ENCODE results near the gene CELA2A.
"Not testable (repeated sequence)": the region's sequence is repeated elsewhere in the genome, so short reads cannot be mapped to it uniquely, and the experiment has no call there.

CELA2A gene

DNA sequence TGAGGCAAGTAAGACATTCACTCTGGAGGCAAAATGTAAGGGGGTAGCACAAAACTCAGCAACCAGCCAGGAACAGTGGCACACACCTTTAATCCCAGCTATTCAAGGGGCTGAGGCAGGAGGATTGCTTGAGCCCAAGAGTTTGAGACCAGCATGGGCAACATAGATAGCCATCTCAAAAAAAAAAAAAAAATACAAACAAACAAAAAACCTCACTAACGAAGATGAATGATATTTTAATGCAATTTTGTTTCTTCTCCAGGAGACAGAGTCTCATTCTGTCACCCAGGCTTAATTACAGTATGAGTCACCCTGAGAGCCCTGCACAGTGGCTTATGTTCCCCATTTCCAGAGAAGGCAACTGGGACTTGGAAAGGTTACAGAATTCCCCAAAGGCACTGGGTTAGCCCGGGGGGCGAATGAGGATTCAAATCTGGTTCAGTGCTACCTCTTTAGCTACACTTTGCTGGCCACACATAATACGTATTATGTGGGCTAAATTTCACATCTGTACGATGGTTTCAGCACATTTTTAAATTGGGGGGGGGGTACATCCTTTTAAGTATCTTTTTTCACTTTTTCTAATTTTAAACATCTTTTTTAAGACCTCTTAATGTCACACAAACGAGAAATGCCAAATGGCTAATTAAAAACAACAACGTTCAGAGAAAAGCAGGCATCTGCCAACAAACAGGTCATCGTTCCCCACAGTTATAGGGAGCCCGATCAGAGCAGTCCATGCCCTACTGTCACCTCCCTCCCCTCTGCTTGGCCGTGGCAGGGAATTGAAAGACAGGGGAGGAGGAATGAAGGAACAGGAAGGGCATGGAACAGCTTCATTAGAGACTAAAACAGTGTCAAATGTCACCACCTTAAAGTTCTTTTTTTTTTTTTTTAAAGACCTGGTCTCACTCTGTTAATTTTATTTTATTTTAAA is 3.5 kb downstream of the CELA2A start:
- H3K27me3 ChIP-seq = no peaks in the 10 kb centered on the region
- H3K4me1 ChIP-seq = peaks cover 4% of the 10 kb centered on the region; the same call in 1 of the 2 replicates
- no peaks in the 10 kb centered on the region for H3K36me3 ChIP-seq
- peak; percentile 74 for DNase-seq
- no peaks in the 10 kb centered on the region for H3K9me3 ChIP-seq
- TF ChIP-seq, protein P1, sequence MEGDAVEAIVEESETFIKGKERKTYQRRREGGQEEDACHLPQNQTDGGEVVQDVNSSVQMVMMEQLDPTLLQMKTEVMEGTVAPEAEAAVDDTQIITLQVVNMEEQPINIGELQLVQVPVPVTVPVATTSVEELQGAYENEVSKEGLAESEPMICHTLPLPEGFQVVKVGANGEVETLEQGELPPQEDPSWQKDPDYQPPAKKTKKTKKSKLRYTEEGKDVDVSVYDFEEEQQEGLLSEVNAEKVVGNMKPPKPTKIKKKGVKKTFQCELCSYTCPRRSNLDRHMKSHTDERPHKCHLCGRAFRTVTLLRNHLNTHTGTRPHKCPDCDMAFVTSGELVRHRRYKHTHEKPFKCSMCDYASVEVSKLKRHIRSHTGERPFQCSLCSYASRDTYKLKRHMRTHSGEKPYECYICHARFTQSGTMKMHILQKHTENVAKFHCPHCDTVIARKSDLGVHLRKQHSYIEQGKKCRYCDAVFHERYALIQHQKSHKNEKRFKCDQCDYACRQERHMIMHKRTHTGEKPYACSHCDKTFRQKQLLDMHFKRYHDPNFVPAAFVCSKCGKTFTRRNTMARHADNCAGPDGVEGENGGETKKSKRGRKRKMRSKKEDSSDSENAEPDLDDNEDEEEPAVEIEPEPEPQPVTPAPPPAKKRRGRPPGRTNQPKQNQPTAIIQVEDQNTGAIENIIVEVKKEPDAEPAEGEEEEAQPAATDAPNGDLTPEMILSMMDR (IDR thresholded peaks at IDR 0.05; ENCODE audit: low read depth, low read length) = no peak
- H3K4me3 ChIP-seq (ENCODE audit: low read depth, low read length) = peak overlapping the region; percentile 14; the same call in 1 of the 2 replicates

DNA sequence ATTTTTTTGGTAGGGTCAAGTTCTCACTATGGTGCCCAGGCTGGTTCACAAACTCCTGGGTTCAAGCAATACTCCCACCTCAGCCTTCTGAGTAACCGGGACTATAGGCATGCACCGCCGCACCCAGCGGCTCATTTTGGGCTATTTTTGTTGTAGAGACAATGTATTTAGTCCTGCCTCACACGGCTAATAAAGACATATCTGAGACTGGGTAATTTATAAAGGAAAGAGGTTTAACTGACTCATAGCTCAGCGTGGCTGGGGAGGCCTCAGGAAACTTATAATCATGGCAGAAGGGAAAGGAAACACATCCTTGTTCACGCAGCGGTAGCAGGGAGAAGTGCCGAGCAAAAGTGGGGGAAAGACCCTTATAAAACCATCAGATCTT is 4.2 kb downstream of the CELA2A start:
- TF ChIP-seq, protein P1 (IDR thresholded peaks at IDR 0.05; ENCODE audit: low read depth, low read length) = no peak
- DNase-seq = no peak
- no peaks in the 10 kb centered on the region for H3K27me3 ChIP-seq
- H3K4me1 ChIP-seq = peaks cover 4% of the 10 kb centered on the region; the same call in 1 of the 2 replicates
- H3K4me3 ChIP-seq (ENCODE audit: low read depth, low read length) = no peak overlapping the region
- H3K36me3 ChIP-seq = no peaks in the 10 kb centered on the region
- H3K9me3 ChIP-seq = no peaks in the 10 kb centered on the region

DNA sequence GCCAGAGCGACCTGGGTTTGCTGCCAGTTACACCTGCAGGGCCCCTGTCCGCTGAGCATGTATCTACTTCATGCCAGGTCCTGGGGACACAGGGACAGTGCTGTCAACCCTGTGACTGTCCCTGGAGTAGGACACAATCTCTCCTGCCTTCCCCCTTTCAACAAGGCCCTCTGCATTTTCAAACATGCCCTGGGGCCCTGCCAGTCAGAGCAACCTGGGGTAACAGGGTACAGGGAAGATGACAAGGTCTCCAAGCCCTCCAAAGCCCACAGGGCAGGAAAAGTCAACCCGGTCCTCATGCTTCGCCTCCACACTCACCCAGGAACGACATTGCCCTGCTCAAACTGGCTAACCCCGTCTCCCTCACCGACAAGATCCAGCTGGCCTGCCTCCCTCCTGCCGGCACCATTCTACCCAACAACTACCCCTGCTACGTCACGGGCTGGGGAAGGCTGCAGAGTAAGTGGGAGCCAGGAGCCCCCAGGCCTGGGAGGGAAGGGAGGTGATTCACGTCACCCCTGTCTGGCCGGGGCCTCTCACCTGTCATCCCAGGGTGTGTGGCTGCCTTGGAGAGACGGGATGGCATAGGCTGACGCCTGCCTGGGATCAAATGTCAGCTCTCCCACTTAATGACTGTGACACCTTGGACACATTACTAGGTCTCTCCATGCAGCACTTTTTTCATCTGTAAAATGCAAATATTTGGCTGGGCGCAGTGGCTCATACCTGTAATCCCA is 6.7 kb downstream of the CELA2A start:
- not testable (repeated sequence) for H3K36me3 ChIP-seq, H3K4me1 ChIP-seq, DNase-seq

GRCh38 chr1:15463926-15464322 is 7.4 kb downstream of the CELA2A start:
- not testable (repeated sequence) for H3K4me3 ChIP-seq (ENCODE audit: low read depth, low read length)

More for the DNA sequence above, 6.7 kb downstream of the CELA2A start:
- not testable (repeated sequence) for H3K4me3 ChIP-seq (ENCODE audit: low read depth, low read length); H3K9me3 ChIP-seq; H3K27me3 ChIP-seq

GRCh38 chr1:15465674-15466073 is 9.1 kb downstream of the CELA2A start:
- Histone ChIP-seq H3K4me1 (no peaks in the 10 kb centered on the region), H3K36me3 (no peaks in the 10 kb centered on the region), H3K27me3 (no peaks in the 10 kb centered on the region), H3K9me3 (no peaks in the 10 kb centered on the region), H3K4me3 (ENCODE audit: low read depth, low read length) (no peak overlapping the region)
- TF ChIP-seq, protein P1 (IDR thresholded peaks at IDR 0.05; ENCODE audit: low read depth, low read length) = no peak
- DNase-seq = no peak

More at GRCh38 chr1:15463926-15464322, 7.4 kb downstream of the CELA2A start:
- H3K27me3 ChIP-seq, H3K36me3 ChIP-seq, H3K9me3 ChIP-seq, DNase-seq, H3K4me1 ChIP-seq: not testable (repeated sequence)

DNA sequence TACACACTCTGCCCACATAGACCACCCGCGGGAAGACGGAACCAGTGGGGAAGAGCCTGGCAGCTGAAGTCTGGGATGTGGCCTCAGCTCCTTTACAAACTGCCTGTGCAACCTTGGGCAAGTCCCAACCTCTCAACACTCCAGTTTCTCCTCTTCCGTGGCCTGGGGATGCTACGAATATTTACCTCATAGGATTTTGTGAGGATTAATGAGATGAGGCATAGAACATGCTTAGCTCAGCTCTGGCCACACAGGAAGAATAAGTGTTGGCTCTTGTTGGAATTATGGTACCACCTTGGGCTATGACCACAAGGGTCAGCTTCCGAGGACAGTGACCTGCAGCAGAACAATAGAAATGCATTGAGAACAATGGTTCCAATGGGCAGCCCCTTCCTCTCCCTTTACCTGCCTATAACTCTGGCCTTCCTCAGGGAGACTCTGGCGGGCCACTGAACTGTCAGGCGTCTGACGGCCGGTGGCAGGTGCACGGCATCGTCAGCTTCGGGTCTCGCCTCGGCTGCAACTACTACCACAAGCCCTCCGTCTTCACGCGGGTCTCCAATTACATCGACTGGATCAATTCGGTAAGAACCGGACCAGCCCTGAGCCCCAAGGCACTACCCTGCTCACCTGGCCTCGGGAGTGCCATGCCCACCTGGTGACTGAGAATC is 10.6 kb downstream of the CELA2A start:
- H3K9me3 ChIP-seq; DNase-seq; H3K4me1 ChIP-seq; H3K27me3 ChIP-seq; H3K4me3 ChIP-seq (ENCODE audit: low read depth, low read length); H3K36me3 ChIP-seq: not testable (repeated sequence)

GRCh38 chr1:15468145-15468544 is 11.6 kb downstream of the CELA2A start:
- Histone ChIP-seq H3K9me3 (no peaks in the 10 kb centered on the region), H3K4me3 (ENCODE audit: low read depth, low read length) (no peak overlapping the region), H3K36me3 (no peaks in the 10 kb centered on the region), H3K4me1 (no peaks in the 10 kb centered on the region), H3K27me3 (no peaks in the 10 kb centered on the region)
- no peak for DNase-seq
- TF ChIP-seq, protein P1 (IDR thresholded peaks at IDR 0.05; ENCODE audit: low read depth, low read length) = no peak

All from BE2C (cell line).